ENCODE data around the gene MMP20.

MMP20 gene

DNA sequence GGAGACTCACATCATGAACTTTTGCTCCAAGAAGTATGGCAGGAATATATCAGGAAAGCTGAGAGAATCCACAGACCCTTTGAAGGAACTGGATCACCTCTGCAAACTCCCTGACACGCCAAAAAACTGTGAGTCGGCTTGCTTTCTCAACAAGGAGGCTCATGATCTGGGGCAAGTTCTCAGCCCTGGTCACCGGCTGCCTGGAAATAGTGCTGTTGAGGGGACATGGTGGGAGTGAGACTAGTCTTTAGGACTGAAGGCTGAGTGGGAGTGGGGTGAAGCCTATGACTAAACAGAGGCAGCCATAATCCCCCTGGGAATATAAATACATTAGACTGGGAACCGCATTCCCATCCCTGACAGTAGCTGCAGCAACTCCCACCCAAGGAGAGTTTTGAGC is 86.2 kb downstream of the MMP20 start:
- H3K36me3 ChIP-seq (ENCODE audit: control insufficient read depth, insufficient read depth, low read length) = no peaks in the 10 kb centered on the region
- no peaks in the 10 kb centered on the region for H3K4me1 ChIP-seq (ENCODE audit: control insufficient read depth, insufficient read depth, low read length)
- H3K27ac ChIP-seq (ENCODE audit: low read depth, low read length) = no peak overlapping the region
- no peak overlapping the region for H3K4me3 ChIP-seq (ENCODE audit: low read length)
- H3K27me3 ChIP-seq (ENCODE audit: control insufficient read depth, insufficient read depth, low read length) = no peaks in the 10 kb centered on the region
- no peak overlapping the region for H3K9ac ChIP-seq (ENCODE audit: low read length)

DNA sequence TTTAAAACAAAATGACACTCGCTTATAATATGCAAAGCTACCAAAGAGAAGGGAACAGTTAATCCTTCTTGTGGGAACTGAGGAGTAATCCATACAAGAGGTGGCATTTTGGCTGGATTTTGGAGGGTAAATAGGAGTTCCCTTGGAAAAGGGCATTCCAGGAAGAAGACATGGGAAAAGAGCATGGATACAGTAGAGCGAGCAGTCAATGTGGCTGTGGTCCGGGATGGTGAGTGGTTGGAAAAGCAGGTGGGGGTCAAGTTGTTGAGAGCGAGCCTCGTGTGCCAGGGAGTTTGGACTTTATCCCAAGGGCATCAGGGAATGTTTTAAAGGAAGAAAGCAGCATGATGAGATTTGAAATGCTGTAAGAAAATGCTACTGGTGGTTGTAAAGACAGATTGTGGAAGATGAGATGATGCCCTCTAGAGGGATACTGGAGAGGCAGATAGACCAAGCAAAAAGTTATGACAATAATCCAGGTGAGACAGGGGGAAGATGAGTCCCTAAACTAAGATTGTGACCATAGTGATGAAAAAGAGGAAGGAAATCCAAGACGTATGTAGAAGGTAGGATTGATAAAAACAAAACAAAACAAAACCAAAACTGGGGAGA is 90.8 kb downstream of the MMP20 start:
- no peaks in the 10 kb centered on the region for H3K27me3 ChIP-seq (ENCODE audit: control insufficient read depth, insufficient read depth, low read length)
- no peaks in the 10 kb centered on the region for H3K4me1 ChIP-seq (ENCODE audit: control insufficient read depth, insufficient read depth, low read length)
- H3K36me3 ChIP-seq (ENCODE audit: control insufficient read depth, insufficient read depth, low read length) = no peaks in the 10 kb centered on the region
- H3K27ac ChIP-seq (ENCODE audit: low read depth, low read length) = no peak overlapping the region
- no peak overlapping the region for H3K4me3 ChIP-seq (ENCODE audit: low read length)
- no peak overlapping the region for H3K9ac ChIP-seq (ENCODE audit: low read length)

DNA sequence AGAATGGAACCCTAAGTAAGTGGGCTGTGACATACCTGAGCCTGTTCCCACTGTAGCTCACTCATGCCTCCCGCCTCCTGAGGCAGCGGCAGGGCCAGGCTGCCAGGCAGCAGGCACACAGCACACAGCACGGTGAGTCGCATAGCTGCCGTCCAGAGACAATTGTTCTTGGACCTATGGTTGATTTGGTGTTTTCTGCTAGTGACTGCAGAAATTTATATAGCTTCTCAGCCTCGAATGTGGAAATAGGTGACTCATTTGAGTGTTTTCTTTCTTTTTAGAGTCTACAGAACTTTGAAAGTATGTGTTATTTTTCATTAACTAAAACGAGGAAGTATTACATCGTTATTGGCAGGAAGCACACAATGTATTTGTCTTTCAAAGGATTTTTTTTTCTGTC is 94.6 kb downstream of the MMP20 start, which contains the start of gene MMP7:
MMP7 (minus strand) TSS at position 190 of the 400 bp plus-strand sequence; CDS start at position 143, 47 bp downstream.
- Histone ChIP-seq H3K4me3 (ENCODE audit: low read length) (no peak within 1 kb of the TSS), H3K36me3 (ENCODE audit: control insufficient read depth, insufficient read depth, low read length) (no peaks in the 10 kb centered on the region), H3K9ac (ENCODE audit: low read length) (no peak within 1 kb of the TSS), H3K4me1 (ENCODE audit: control insufficient read depth, insufficient read depth, low read length) (no peaks in the 10 kb centered on the region), H3K27me3 (ENCODE audit: control insufficient read depth, insufficient read depth, low read length) (no peaks in the 10 kb centered on the region), H3K27ac (ENCODE audit: low read depth, low read length) (no peak within 1 kb of the TSS)

DNA sequence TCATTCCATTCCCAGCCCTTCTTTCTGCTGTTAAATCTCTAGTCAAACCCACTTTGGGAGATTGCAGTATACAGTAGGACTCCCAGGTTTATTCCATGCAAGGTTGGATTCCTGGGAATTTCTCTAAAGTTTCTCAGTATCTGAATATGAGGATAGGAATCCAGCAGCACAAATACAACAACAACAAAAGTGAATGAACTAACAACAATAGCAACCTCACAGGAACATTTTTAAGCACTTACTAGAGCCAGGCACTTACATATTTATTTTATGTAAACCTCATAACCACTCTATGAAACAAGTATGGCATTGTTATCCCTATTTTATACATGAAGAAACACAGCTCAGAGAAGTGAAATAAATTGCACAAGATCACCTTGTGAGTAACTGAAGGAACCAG is 96.5 kb downstream of the MMP20 start:
- Histone ChIP-seq H3K36me3 (ENCODE audit: control insufficient read depth, insufficient read depth, low read length) (no peaks in the 10 kb centered on the region), H3K4me3 (ENCODE audit: low read length) (no peak overlapping the region), H3K9ac (ENCODE audit: low read length) (no peak overlapping the region), H3K27ac (ENCODE audit: low read depth, low read length) (no peak overlapping the region), H3K4me1 (ENCODE audit: control insufficient read depth, insufficient read depth, low read length) (no peaks in the 10 kb centered on the region), H3K27me3 (ENCODE audit: control insufficient read depth, insufficient read depth, low read length) (no peaks in the 10 kb centered on the region)

DNA sequence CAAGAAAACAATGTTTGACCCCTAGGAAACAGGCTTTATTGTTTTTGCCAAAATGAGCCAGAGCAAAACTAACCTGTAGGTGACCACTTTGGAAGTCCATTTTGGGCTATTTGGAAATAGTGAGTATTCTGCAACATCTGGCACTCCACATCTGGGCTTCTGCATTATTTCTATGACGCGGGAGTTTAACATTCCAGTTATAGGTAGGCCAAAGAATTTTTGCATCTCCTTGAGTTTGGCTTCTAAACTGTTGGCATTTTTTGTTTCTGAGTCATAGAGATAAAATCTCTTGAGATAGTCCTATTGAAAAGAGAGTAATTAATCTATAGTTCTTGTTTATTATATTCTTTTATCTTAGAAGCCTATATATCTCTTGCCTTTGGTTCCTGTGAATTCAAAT is 97.4 kb downstream of the MMP20 start:
- H3K9ac ChIP-seq (ENCODE audit: low read length) = no peak overlapping the region
- no peaks in the 10 kb centered on the region for H3K27me3 ChIP-seq (ENCODE audit: control insufficient read depth, insufficient read depth, low read length)
- H3K4me1 ChIP-seq (ENCODE audit: control insufficient read depth, insufficient read depth, low read length) = no peaks in the 10 kb centered on the region
- no peak overlapping the region for H3K4me3 ChIP-seq (ENCODE audit: low read length)
- no peak overlapping the region for H3K27ac ChIP-seq (ENCODE audit: low read depth, low read length)
- H3K36me3 ChIP-seq (ENCODE audit: control insufficient read depth, insufficient read depth, low read length) = no peaks in the 10 kb centered on the region

DNA sequence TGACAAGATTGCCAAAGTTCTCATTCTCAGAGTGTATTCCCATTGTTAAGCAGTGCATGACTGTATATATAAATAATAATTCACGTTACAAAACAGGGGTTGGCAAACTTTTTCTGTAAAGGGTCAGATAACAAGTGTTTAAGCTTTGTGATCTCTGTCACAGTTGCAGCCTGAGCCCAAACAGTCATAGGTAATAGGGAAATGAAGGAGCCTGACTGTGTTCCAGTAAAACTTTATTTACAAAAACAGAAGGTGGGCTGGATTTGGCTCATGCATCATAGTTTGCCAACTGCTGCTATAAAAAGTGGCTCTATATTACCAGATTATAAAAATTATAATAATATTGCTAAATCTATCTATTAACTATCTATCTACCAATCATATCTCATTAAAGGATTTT is 98.1 kb downstream of the MMP20 start:
- Histone ChIP-seq H3K4me3 (ENCODE audit: low read length) (no peak overlapping the region), H3K9ac (ENCODE audit: low read length) (no peak overlapping the region), H3K27ac (ENCODE audit: low read depth, low read length) (no peak overlapping the region), H3K4me1 (ENCODE audit: control insufficient read depth, insufficient read depth, low read length) (no peaks in the 10 kb centered on the region), H3K27me3 (ENCODE audit: control insufficient read depth, insufficient read depth, low read length) (no peaks in the 10 kb centered on the region), H3K36me3 (ENCODE audit: control insufficient read depth, insufficient read depth, low read length) (no peaks in the 10 kb centered on the region)
